H1 (cell line): ENCODE measurements around the gene TP63. TPM values are rescaled to one million over a fixed set of nuclear protein-coding genes. Genes with fewer than 3 reads are reported as not detected.

ENCODE experiments used
- CTCF ChIA-PET: fragments of 300-600 bp; sonication (Branson Sonifier 250); formaldehyde crosslinking; loops from one replicate; lab custom pipeline; 2021; ENCODE audit not compliant: partially characterized antibody; lab: Charles Lee
- POLR2A ChIA-PET: fragments of 300-600 bp; sonication (Branson Sonifier 250); formaldehyde crosslinking; loops from one replicate; lab custom pipeline; 2021; ENCODE audit warnings: inconsistent platforms; ENCODE audit not compliant: partially characterized antibody; lab: Charles Lee
- DNase-seq, 2 experiments: peaks; one replicate each; pipeline versions ENCODE4 v3.0.0 to v3.0.0-alpha.2; 2010 to 2022; ENCODE audit warnings: low spot score in 2 of 2, low read depth in 1 of 2, mixed read lengths in 1 of 2
- FAIRE-seq: peaks from 2 replicates; lab custom pipeline; 2011; peaks lifted over from hg19 to GRCh38; lab: Jason Lieb, UNC
- H2AFZ ChIP-seq: 2 replicates; pipeline ENCODE4 v1.8.1; 2012; ENCODE audit warnings: low read length, inconsistent platforms
- H2AK5ac ChIP-seq: 2 replicates; pipeline ENCODE4 v1.6.1; 2013; ENCODE audit warnings: low read depth, low read length
- H2BK120ac ChIP-seq: replicated peaks from 2 replicates; pipeline ENCODE3; 2013; ENCODE audit warnings: low read depth, low read length, inconsistent platforms
- H2BK12ac ChIP-seq: 2 replicates; pipeline ENCODE4 v1.6.1; 2013; ENCODE audit warnings: low read depth, low read length
- H2BK15ac ChIP-seq: 2 replicates; pipeline ENCODE4 v1.6.1; 2013; ENCODE audit warnings: low read length
- H2BK20ac ChIP-seq: 2 replicates; pipeline ENCODE4 v1.6.1; 2013; ENCODE audit warnings: low read length
- H2BK5ac ChIP-seq: 2 replicates; pipeline ENCODE4 v1.6.1; 2013; ENCODE audit warnings: low read depth, low read length
- H3K14ac ChIP-seq: 2 replicates; pipeline ENCODE4 v1.6.1; 2013; ENCODE audit warnings: inconsistent platforms; ENCODE audit not compliant: insufficient read length
- H3K18ac ChIP-seq: 2 replicates; pipeline ENCODE4 v1.6.1; 2013; ENCODE audit warnings: low read length; ENCODE audit errors: extremely low read depth
- H3K23ac ChIP-seq: 2 replicates; pipeline ENCODE4 v1.6.1; 2013; ENCODE audit warnings: inconsistent platforms; ENCODE audit not compliant: insufficient read length
- H3K23me2 ChIP-seq: 2 replicates; pipeline ENCODE4 v1.6.1; 2013; ENCODE audit warnings: low read depth, low read length
- H3K27ac ChIP-seq: 2 replicates; pipeline ENCODE4 v1.6.1; 2011; ENCODE audit warnings: low read depth, low read length, inconsistent platforms
- H3K27me3 ChIP-seq, 4 experiments: replicated peaks in 1 of 4; 1 replicate in 1 of 4; 2 replicates in 3 of 4; pipeline versions ENCODE4 v1.6.1 to v1.8.1; 2011 to 2013; ENCODE audit warnings: low read length in 3 of 4, mild to moderate bottlenecking in 3 of 4, inconsistent platforms in 2 of 4, mixed read lengths in 2 of 4, moderate library complexity in 1 of 4; ENCODE audit not compliant: control insufficient read depth in 3 of 4, insufficient read depth in 3 of 4; ENCODE audit errors: extremely low read depth in 1 of 4
- H3K36me3 ChIP-seq, 4 experiments: 2 replicates each; pipeline versions ENCODE4 v1.6.1 to v1.8.1; 2011 to 2013; ENCODE audit warnings: mild to moderate bottlenecking in 4 of 4, low read length in 3 of 4, moderate library complexity in 2 of 4, control low read depth in 1 of 4, inconsistent platforms in 1 of 4; ENCODE audit not compliant: insufficient read depth in 4 of 4, control insufficient read depth in 2 of 4
- H3K4ac ChIP-seq: replicated peaks from 2 replicates; pipeline ENCODE3; 2013; ENCODE audit warnings: low read length, low read depth, mixed read lengths, inconsistent platforms; ENCODE audit not compliant: insufficient read length
- H3K4me1 ChIP-seq, 4 experiments: replicated peaks in 1 of 4; 1 replicate in 1 of 4; 2 replicates in 3 of 4; pipeline versions ENCODE4 v1.6.1 to v1.8.1; 2011 to 2013; ENCODE audit warnings: low read length in 3 of 4, inconsistent platforms in 2 of 4, mixed read lengths in 1 of 4; ENCODE audit not compliant: insufficient read depth in 4 of 4, control insufficient read depth in 3 of 4
- H3K4me2 ChIP-seq, 2 experiments: 2 replicates each; pipeline versions ENCODE4 v1.6.1 to v1.8.1; 2011 to 2013; ENCODE audit warnings: low read depth in 2 of 2, low read length in 2 of 2, control low read depth in 1 of 2, inconsistent platforms in 1 of 2, mild to moderate bottlenecking in 1 of 2; ENCODE audit not compliant: insufficient read depth in 1 of 2
- H3K4me3 ChIP-seq, 4 experiments: fragments of 200-600, 300-600 bp in 1 of 4; sonication (generic), shearing (Covaris generic), sonication (Bioruptor Twin) in 1 of 4; 2 replicates each; pipeline versions ENCODE4 v1.5.1 to v1.8.1; 2011 to 2016; ENCODE audit warnings: low read length in 4 of 4, low read depth in 3 of 4, control low read depth in 2 of 4, inconsistent platforms in 2 of 4, mild to moderate bottlenecking in 2 of 4, mixed read lengths in 1 of 4, moderate library complexity in 1 of 4; ENCODE audit not compliant: insufficient read depth in 2 of 4; ENCODE audit errors: extremely low read depth in 1 of 4
- H3K56ac ChIP-seq: replicated peaks from 2 replicates; pipeline ENCODE3; 2013; ENCODE audit warnings: low read depth, mild to moderate bottlenecking, mixed read lengths, low read length, inconsistent platforms; ENCODE audit not compliant: insufficient read length
- H3K79me1 ChIP-seq: 2 replicates; pipeline ENCODE4 v1.6.1; 2013; ENCODE audit warnings: low read depth, low read length, control low read depth
- H3K79me2 ChIP-seq, 2 experiments: 2 replicates each; pipeline versions ENCODE4 v1.6.1 to v1.8.1; 2012 to 2013; ENCODE audit warnings: low read length in 2 of 2, mild to moderate bottlenecking in 2 of 2, inconsistent platforms in 1 of 2; ENCODE audit not compliant: insufficient read depth in 2 of 2, control insufficient read depth in 1 of 2
- H3K9ac ChIP-seq, 4 experiments: replicated peaks in 1 of 4; 1 replicate in 1 of 4; 2 replicates in 3 of 4; pipeline versions ENCODE4 v1.6.1 to v1.8.1; 2011 to 2013; ENCODE audit warnings: low read depth in 3 of 4, low read length in 3 of 4, control low read depth in 2 of 4, mild to moderate bottlenecking in 2 of 4, moderate library complexity in 2 of 4, inconsistent platforms in 1 of 4; ENCODE audit errors: extremely low read depth in 1 of 4
- H3K9me3 ChIP-seq, 2 experiments: 2 replicates each; pipeline versions ENCODE4 v1.6.1 to v1.8.1; 2012 to 2013; ENCODE audit warnings: mild to moderate bottlenecking in 2 of 2, moderate library complexity in 2 of 2, control low read depth in 1 of 2, inconsistent platforms in 1 of 2, low read depth in 1 of 2, low read length in 1 of 2, mixed read lengths in 1 of 2; ENCODE audit not compliant: insufficient read depth in 2 of 2
- H4K20me1 ChIP-seq, 2 experiments: replicated peaks in 1 of 2; 2 replicates each; pipeline versions ENCODE3 to v1.8.1; 2011 to 2013; ENCODE audit warnings: inconsistent platforms in 2 of 2, low read length in 2 of 2, mild to moderate bottlenecking in 1 of 2; ENCODE audit not compliant: insufficient read depth in 2 of 2, control insufficient read depth in 1 of 2
- H4K5ac ChIP-seq: 2 replicates; pipeline ENCODE4 v1.6.1; 2013; ENCODE audit warnings: low read length, low read depth, mixed read lengths, inconsistent platforms; ENCODE audit not compliant: insufficient read length
- H4K8ac ChIP-seq: 2 replicates; pipeline ENCODE4 v1.8.0; 2013; ENCODE audit warnings: mild to moderate bottlenecking, moderate library complexity, low read length, inconsistent platforms; ENCODE audit not compliant: insufficient read depth; ENCODE audit errors: extremely low read depth
- H4K91ac ChIP-seq: replicated peaks from 2 replicates; pipeline ENCODE3; 2013; ENCODE audit warnings: low read length, mixed read lengths, inconsistent platforms; ENCODE audit not compliant: insufficient read length
- CBX8 ChIP-seq: fragments of 300-800, 300-1000 bp; sonication (generic); IDR thresholded peaks from 2 replicates; pipeline ENCODE4 v1.7.1; 2016; ENCODE audit warnings: low read depth, low read length, borderline replicate concordance
- CEBPB ChIP-seq: IDR thresholded peaks from 2 replicates; pipeline ENCODE4 v1.6.1; 2012; ENCODE audit warnings: low read depth, low read length
- CHD1 ChIP-seq: IDR thresholded peaks from 2 replicates; pipeline ENCODE4 v1.6.1; 2012; ENCODE audit warnings: low read depth, low read length, improper control_type of control experiment
- CTBP2 ChIP-seq: IDR thresholded peaks from 2 replicates; pipeline ENCODE4 v1.7.0; 2011; ENCODE audit warnings: borderline replicate concordance, mild to moderate bottlenecking, moderate library complexity, mixed read lengths, low read length; ENCODE audit not compliant: insufficient read depth, insufficient read length
- CTCF ChIP-seq, 3 experiments: IDR thresholded peaks; 1 replicate in 2 of 3; 2 replicates in 1 of 3; pipeline versions ENCODE4 v1.5.1 to v1.6.1; 2011; ENCODE audit warnings: low read length in 3 of 3, mild to moderate bottlenecking in 3 of 3, inconsistent platforms in 2 of 3, low read depth in 1 of 3, moderate library complexity in 1 of 3; ENCODE audit not compliant: insufficient read depth in 1 of 3; ENCODE audit errors: control extremely low read depth in 1 of 3
- E2F6 ChIP-seq: IDR thresholded peaks from 2 replicates; pipeline ENCODE4 v1.6.1; 2012; ENCODE audit warnings: inconsistent platforms
- FOSL1 ChIP-seq: IDR thresholded peaks from 2 replicates; pipeline ENCODE4 v1.6.1; 2011; ENCODE audit warnings: mild to moderate bottlenecking, low read depth, low read length, moderate library complexity; ENCODE audit not compliant: insufficient read depth
- NANOG ChIP-seq: IDR thresholded peaks from 2 replicates; pipeline ENCODE4 v1.6.1; 2011; ENCODE audit warnings: low read length, low read depth, mild to moderate bottlenecking, inconsistent platforms; ENCODE audit not compliant: insufficient read depth, poor library complexity, severe bottlenecking
- SIRT6 ChIP-seq: IDR thresholded peaks from one replicate; pipeline ENCODE4 v1.7.1; 2012; ENCODE audit warnings: low read length, inconsistent platforms
- SUZ12 ChIP-seq: fragments of 200-600 bp; sonication (generic); IDR thresholded peaks from 2 replicates; pipeline ENCODE4 v1.6.1; 2012; ENCODE audit warnings: mild to moderate bottlenecking, inconsistent platforms, low read length, moderate library complexity, mixed read lengths
- YY1 ChIP-seq: IDR thresholded peaks from 2 replicates; pipeline ENCODE4 v1.6.1; 2011; ENCODE audit warnings: low read depth, mild to moderate bottlenecking, low read length
- WGBS, 2 experiments: shearing (Covaris generic) in 1 of 2; methylation state at CpG; one replicate each; pipeline versions ENCODE4 v1.1.6 to v1.1.7; 2013 to 2015; ENCODE audit warnings: low lambda C conversion rate in 2 of 2, mixed read lengths in 2 of 2, inconsistent platforms in 1 of 2, low coverage in 1 of 2, missing lambda C conversion rate in 1 of 2; ENCODE audit not compliant: insufficient replicate concordance in 2 of 2, insufficient coverage in 1 of 2, insufficient read length in 1 of 2; ENCODE audit errors: extremely low coverage in 1 of 2, missing lambda C conversion rate in 1 of 2; 5-methylcytosine and 5-hydroxymethylcytosine counted together
- polyA plus RNA-seq, 7 experiments: library from polyadenylated mRNA; depleted of rRNA in 3 of 7; stranded (reverse) in 5 of 7; unstranded in 2 of 7; fragments of >200 nt in 5 of 7; fragments of 200-250 nt in 2 of 7; gene quantifications; 1 replicate in 5 of 7; 2 replicates in 1 of 7; 4 replicates in 1 of 7; pipeline versions ENCODE4 v1.2.1 to v1.2.3, GENCODE V29; 2011 to 2013; ENCODE audit warnings: missing spikeins in 2 of 7, mixed read lengths in 2 of 7
- total RNA-seq: library from RNA; stranded (reverse); fragmentation: NEBNext Ultra II Directional; extraction: Animal tissue kit (Norgen Biotek cat#: 25700); gene quantifications from 2 replicates; pipeline ENCODE4 v1.2.1, GENCODE V29; 2021

TP63 gene
- total and polyA plus RNA-seq, 2 of the 8 experiments (the other 6 are each of a cell fraction or from before 2014, with no cell fraction given): not detected

DNA sequence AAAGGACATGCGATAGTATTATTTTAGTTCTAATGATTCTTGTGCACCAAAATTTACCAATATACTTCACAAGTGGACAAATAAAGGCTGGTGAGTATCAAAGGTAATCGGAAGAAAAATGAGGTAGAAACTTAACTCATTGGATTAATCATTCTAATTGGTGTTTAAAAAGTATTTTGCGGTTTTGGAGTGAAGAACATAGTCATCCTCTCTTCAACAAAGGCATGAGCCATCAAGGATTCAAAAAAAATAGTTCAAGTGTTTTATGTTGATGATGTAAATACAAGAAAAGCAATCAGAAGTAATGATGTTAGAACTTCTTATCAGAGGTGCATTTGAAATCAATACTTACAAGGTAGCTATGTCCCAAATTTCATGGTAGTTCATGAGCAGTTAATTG is 268.0 kb downstream of the TP63 start:
- Histone ChIP-seq H4K8ac (no peak overlapping the region), H3K27me3 (peaks cover 0 to 1% (median 0%) of the 10 kb centered on the region in 4 experiments; a peak in 1 of 7 replicates), H3K4me1 (no peaks in the 10 kb centered on the region), H2BK5ac (no peak overlapping the region), H3K9me3 (no peaks in the 10 kb centered on the region), H2AFZ (no peak overlapping the region), H3K4me2 (no peak overlapping the region), H4K91ac (no peak overlapping the region), H2BK12ac (no peak overlapping the region), H3K4me3 (no peak overlapping the region), H3K27ac (no peak overlapping the region), H3K79me2 (no peaks in the 10 kb centered on the region), H3K14ac (no peak overlapping the region), H3K4ac (no peak overlapping the region), H4K20me1 (no peaks in the 10 kb centered on the region), H3K23ac (no peak overlapping the region), H2BK120ac (no peak overlapping the region), H3K36me3 (no peaks in the 10 kb centered on the region), H3K9ac (no peak overlapping the region), H3K79me1 (no peaks in the 10 kb centered on the region), H3K18ac (no peak overlapping the region), H4K5ac (no peak overlapping the region), H2AK5ac (no peak overlapping the region), H3K56ac (no peak overlapping the region), H2BK20ac (no peak overlapping the region), H2BK15ac (no peak overlapping the region), H3K23me2 (no peaks in the 10 kb centered on the region)
- ChIA-PET CTCF (interaction anchor here (0.6 kb wide), 1 partner anchor 584 kb away, joined by 3 read pairs; no protein-coding TSS in a partner anchor), POLR2A (no interaction called here)
- DNase-seq (no peak), FAIRE-seq (no peak)
- WGBS, 2 experiments: 88% methylated on average over 3 of the region's 3 CpGs; no CpG with 5 or more reads in 1 of the 2 experiments
- TF ChIP-seq CHD1 (no peak), CEBPB (no peak), NANOG (no peak), CBX8 (no peak), FOSL1 (no peak), YY1 (no peak), E2F6 (no peak), SIRT6 (no peak), SUZ12 (no peak), CTCF (IDR thresholded peaks at IDR 0.05; ENCODE audit: control extremely low read depth in 1 of 3, insufficient read depth in 1 of 3, low read depth in 1 of 3, low read length in 3 of 3) (no peak), CTBP2 (no peak)
